ENCODE results near the gene MLH3.

DNA sequence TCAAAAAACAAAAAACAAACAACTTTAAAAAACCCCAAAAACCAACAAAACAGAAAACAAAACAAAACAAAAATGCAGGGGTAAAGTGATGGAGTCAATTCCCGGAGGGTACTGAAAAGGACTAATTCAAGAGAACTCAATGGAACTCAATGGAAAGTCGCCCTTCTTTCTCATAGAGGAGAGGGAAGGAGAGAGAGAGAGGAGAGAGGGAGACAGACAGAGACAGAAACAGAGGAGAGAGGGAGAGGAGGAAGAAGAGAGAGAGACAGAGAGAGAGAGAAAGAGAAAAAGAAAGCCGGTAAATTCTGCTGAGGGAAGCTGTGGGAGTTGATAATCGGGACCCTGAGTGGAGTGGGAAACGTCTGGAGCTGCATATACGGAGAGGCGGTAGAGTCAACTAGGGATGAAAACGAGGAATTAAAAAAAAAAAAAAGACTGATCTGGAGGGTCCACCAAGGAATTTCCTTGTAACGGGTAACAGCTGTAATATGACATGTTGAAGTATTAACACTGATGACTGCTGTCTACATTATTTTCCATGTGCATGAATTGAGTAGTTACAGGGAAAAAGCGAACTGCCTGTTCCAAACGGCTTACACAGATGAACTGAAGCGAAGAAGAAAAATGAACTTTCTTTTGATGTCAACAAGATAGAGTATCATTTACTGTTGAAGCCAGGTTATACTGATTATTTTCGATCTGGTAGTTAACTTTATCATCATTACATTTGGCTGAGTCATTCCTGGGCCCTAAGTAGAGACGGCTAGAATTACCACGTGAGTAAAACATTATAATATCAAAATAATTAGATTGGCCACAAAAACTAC, 17.2 kb upstream of the MLH3 start:
- TF ChIP-seq, protein P1, sequence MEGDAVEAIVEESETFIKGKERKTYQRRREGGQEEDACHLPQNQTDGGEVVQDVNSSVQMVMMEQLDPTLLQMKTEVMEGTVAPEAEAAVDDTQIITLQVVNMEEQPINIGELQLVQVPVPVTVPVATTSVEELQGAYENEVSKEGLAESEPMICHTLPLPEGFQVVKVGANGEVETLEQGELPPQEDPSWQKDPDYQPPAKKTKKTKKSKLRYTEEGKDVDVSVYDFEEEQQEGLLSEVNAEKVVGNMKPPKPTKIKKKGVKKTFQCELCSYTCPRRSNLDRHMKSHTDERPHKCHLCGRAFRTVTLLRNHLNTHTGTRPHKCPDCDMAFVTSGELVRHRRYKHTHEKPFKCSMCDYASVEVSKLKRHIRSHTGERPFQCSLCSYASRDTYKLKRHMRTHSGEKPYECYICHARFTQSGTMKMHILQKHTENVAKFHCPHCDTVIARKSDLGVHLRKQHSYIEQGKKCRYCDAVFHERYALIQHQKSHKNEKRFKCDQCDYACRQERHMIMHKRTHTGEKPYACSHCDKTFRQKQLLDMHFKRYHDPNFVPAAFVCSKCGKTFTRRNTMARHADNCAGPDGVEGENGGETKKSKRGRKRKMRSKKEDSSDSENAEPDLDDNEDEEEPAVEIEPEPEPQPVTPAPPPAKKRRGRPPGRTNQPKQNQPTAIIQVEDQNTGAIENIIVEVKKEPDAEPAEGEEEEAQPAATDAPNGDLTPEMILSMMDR (IDR thresholded peaks at IDR 0.05) = no peak
- no peak for TF ChIP-seq POLR2A (IDR thresholded peaks at IDR 0.05)
- no peak for TF ChIP-seq EP300 (IDR thresholded peaks at IDR 0.05)
- TF ChIP-seq POLR2AphosphoS5 (IDR thresholded peaks at IDR 0.05) = no peak

Measured in upper lobe of left lung (tissue), 4 donors.